ENCODE data around the gene PSMG4.
"Not testable (repeated sequence)": the region's sequence is repeated elsewhere in the genome, so short reads cannot be mapped to it uniquely, and the experiment has no call there.

PSMG4 gene

DNA sequence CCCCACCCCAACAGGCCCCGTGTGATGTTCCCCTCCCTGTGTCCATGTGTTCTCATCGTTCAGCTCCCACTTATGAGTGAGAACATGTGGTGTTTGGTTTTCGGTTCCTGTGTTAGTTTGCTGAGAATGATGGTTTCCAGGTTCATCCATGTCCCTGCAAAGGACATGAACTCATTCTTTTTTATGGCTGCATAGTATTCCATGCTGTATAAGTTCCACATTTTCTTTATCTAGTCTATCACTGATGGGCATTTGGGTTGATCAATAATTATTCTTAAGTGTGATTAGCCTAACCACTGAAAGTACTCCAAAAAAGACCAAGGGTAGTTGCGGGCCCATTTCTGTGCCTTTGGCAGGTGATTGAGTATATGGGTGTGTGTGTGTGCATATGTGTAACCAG is 17.0 kb upstream of the PSMG4 start:
- not testable (repeated sequence) for H3K9ac ChIP-seq (ENCODE audit: low read depth, low read length); H3K36me3 ChIP-seq (ENCODE audit: insufficient read depth, low read length); H3K27ac ChIP-seq (ENCODE audit: low read depth, low read length); H3K9me3 ChIP-seq (ENCODE audit: insufficient read depth, low read depth, low read length); H3K4me3 ChIP-seq (ENCODE audit: low read length); H3K4me1 ChIP-seq (ENCODE audit: insufficient read depth, low read length); H3K27me3 ChIP-seq (ENCODE audit: insufficient read depth, low read length)
- 98% methylated on average over 3 of the region's 4 CpGs for WGBS

DNA sequence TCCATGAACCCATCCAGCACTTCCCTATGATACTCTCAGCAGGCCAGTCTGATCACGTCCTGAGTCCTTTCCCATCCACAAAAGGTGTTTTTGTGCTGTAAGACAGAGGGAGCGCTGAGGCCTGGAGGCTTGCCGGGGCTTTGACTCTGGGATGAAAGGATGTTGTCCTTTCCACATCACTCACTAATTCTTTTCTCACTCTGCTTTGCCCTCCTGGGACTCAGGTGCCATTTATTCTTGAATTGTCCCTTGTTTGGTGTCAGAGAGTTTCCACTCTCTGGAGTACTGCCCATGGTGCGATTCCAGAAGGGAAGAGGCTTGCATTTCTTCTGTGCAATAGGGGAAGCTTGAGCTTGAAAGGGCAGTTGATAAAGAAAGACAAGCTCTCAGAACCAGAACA is 16.0 kb upstream of the PSMG4 start:
- Histone ChIP-seq H3K9ac (ENCODE audit: low read depth, low read length) (no peak overlapping the region), H3K9me3 (ENCODE audit: insufficient read depth, low read depth, low read length) (no peaks in the 10 kb centered on the region), H3K27me3 (ENCODE audit: insufficient read depth, low read length) (no peaks in the 10 kb centered on the region), H3K27ac (ENCODE audit: low read depth, low read length) (no peak overlapping the region), H3K4me1 (ENCODE audit: insufficient read depth, low read length) (peaks cover 6% of the 10 kb centered on the region), H3K36me3 (ENCODE audit: insufficient read depth, low read length) (no peaks in the 10 kb centered on the region), H3K4me3 (ENCODE audit: low read length) (no peak overlapping the region)
- 89% methylated on average over 4 of the region's 4 CpGs for WGBS

DNA sequence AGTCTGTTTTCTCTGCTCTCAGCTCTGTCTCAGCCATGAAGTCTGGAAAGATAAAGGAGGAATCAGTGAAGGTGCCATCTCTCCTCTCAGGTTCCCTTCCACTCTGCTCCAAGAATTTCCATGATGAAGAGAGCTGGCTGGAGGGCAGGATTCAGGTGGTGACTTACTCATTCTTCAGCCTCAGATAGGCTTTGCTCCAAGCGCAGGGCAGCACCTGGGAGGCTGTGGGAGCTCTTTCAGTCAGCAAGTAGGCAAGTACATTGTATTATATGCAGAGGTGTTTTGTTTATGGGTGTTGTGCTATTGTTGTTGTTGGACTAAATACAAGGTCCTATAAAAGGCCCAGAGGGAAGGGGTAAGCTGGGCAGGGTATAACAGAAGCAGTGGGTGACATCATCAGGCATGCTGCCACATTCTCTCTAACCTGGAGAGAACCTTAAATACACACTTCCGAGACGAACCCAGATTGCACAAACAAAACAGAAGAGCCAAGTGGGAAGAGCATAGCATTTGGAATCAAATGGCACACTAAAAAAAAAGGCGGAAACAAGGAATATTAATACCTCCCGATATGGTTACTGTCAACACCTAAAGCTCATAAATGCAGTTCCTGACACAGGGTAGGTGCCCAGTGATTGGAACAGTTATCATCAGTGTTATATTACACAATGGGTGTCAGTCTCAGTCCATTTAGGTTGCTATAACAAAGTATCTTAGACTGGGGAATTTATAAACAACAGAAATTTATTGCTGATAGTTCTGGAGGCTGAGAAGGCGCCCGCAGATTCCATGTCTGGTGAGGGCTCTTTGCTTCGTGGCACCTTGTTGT is 14.5 kb upstream of the PSMG4 start:
- WGBS, result 96% methylated on average over 8 of the region's 8 CpGs
- Histone ChIP-seq H3K4me3 (ENCODE audit: low read length) (no peak overlapping the region), H3K9me3 (ENCODE audit: insufficient read depth, low read depth, low read length) (no peaks in the 10 kb centered on the region), H3K9ac (ENCODE audit: low read depth, low read length) (no peak overlapping the region), H3K4me1 (ENCODE audit: insufficient read depth, low read length) (peaks cover 12% of the 10 kb centered on the region), H3K27ac (ENCODE audit: low read depth, low read length) (no peak overlapping the region), H3K27me3 (ENCODE audit: insufficient read depth, low read length) (no peaks in the 10 kb centered on the region), H3K36me3 (ENCODE audit: insufficient read depth, low read length) (no peaks in the 10 kb centered on the region)

DNA sequence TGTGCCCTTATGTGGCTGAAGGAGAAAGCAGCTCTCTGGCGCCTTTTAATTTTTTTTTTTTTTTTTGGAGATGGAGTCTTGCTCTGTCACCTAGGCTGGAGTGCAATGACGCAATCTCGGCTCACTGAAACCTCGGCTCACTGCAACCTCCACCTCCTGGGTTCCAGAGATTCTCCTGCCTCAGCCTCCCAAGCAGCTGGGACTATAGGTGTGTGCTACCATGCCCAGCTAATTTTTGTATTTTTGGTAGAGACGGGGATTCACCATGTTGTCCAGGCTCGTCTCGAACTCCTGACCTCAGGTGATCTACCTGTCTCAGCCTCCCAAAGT is 13.9 kb upstream of the PSMG4 start:
- peaks cover 12% of the 10 kb centered on the region for H3K4me1 ChIP-seq (ENCODE audit: insufficient read depth, low read length)
- H3K9ac ChIP-seq (ENCODE audit: low read depth, low read length); H3K4me3 ChIP-seq (ENCODE audit: low read length); H3K27me3 ChIP-seq (ENCODE audit: insufficient read depth, low read length); H3K9me3 ChIP-seq (ENCODE audit: insufficient read depth, low read depth, low read length); H3K27ac ChIP-seq (ENCODE audit: low read depth, low read length); H3K36me3 ChIP-seq (ENCODE audit: insufficient read depth, low read length): not testable (repeated sequence)
- 98% methylated on average over 7 of the region's 7 CpGs for WGBS

DNA sequence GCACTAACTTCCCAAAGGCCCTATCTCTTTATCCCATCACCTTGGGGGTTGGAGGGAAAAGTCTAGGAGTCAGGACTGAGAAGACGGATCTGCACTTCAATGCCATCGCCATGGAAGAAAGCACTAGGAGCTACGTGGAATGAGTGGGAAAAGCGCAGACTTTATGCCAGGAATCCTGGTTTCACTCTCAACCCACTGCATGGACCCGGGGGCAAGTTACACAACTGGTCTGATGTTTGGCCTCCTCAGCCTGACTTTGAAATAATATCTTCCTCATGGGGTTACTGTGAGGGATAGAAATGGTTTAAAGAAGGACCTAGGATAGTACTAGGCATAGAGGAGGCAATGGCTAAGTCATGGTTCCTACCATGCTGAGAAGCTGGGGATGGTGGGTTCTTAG is 13.5 kb upstream of the PSMG4 start:
- H3K27ac ChIP-seq (ENCODE audit: low read depth, low read length), result no peak overlapping the region
- no peaks in the 10 kb centered on the region for H3K9me3 ChIP-seq (ENCODE audit: insufficient read depth, low read depth, low read length)
- 96% methylated on average over 5 of the region's 5 CpGs for WGBS
- H3K9ac ChIP-seq (ENCODE audit: low read depth, low read length), result no peak overlapping the region
- peaks cover 12% of the 10 kb centered on the region for H3K4me1 ChIP-seq (ENCODE audit: insufficient read depth, low read length)
- H3K36me3 ChIP-seq (ENCODE audit: insufficient read depth, low read length), result no peaks in the 10 kb centered on the region
- no peak overlapping the region for H3K4me3 ChIP-seq (ENCODE audit: low read length)
- no peaks in the 10 kb centered on the region for H3K27me3 ChIP-seq (ENCODE audit: insufficient read depth, low read length)

DNA sequence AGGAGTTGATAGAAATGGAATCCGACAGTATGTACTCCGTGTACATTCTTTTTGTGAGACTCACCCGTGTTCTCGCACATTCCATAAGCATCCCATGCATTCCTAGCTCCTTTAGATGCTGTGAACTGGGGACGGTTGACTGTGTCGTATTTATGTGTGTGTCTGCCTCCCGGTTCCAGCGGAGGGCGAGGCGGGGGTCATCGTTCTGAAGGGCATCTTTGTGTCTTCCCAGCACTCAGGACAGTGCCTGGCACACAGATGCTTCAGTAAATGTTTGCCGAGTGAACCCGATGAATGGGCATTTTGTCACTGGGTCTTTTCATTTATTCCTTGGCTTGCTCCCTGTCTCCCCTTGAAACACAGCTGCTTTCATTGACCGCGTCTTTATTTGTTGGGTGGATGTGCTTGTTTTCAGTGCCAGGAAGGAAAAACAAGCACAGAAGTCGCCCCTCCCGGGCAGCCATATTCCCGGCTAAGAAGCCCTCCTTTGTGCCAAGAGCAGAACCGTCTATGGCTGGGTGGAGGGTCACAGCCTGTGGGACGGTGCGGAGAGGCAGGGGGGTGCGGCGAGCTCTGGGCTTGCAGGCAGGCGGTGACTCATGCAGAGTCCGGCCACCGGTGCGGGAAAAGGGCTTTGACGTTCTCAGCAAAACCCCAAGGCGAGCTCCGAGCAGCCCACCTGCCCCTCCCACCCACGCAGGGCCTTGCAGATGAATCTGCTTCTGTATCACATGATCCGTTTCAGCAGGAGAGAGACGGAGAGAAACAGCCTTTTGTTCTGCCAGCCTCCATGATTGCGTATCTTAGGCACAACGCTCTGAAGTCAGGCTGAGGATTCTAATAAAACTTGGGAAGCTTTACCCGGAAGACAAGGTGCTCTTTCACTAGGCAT is 11.2 kb upstream of the PSMG4 start:
- H3K4me3 ChIP-seq (ENCODE audit: low read length), result peak overlapping the region; percentile 8; the same call in 1 of the 2 replicates
- H3K36me3 ChIP-seq (ENCODE audit: insufficient read depth, low read length), result no peaks in the 10 kb centered on the region
- no peaks in the 10 kb centered on the region for H3K9me3 ChIP-seq (ENCODE audit: insufficient read depth, low read depth, low read length)
- WGBS, result 49% methylated on average over 36 of the region's 36 CpGs
- peak overlapping the region; percentile 62 for H3K9ac ChIP-seq (ENCODE audit: low read depth, low read length)
- no peaks in the 10 kb centered on the region for H3K27me3 ChIP-seq (ENCODE audit: insufficient read depth, low read length)
- 0 out of 2 replicates have a peak overlapping the region, but pooled peaks have one; percentile 3 for H3K27ac ChIP-seq (ENCODE audit: low read depth, low read length)
- peaks cover 20% of the 10 kb centered on the region for H3K4me1 ChIP-seq (ENCODE audit: insufficient read depth, low read length)

DNA sequence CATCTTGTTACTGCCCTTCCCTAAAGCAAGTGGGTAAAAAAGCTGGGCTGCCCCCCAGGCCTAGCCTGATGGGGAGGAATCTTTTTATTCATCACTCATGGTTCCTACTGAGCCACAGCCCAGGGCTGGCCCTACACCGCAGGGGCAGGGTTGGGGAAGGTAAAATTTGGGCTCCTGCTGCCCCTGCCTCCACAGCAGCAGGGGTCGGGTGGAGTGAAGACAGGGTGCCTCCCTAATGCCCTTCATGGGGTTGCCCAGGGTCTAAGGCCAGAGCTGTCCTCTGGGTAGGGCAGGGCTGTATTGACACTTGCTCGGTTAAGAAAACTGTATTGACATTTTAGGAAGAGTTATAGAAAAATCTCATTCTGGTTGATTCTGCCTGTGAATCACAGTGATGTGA is 8.9 kb upstream of the PSMG4 start:
- Histone ChIP-seq H3K27me3 (ENCODE audit: insufficient read depth, low read length) (no peaks in the 10 kb centered on the region), H3K27ac (ENCODE audit: low read depth, low read length) (no peak overlapping the region), H3K9me3 (ENCODE audit: insufficient read depth, low read depth, low read length) (no peaks in the 10 kb centered on the region), H3K36me3 (ENCODE audit: insufficient read depth, low read length) (no peaks in the 10 kb centered on the region), H3K4me1 (ENCODE audit: insufficient read depth, low read length) (peaks cover 20% of the 10 kb centered on the region), H3K9ac (ENCODE audit: low read depth, low read length) (no peak overlapping the region), H3K4me3 (ENCODE audit: low read length) (no peak overlapping the region)
- 82% methylated on average over 3 of the region's 3 CpGs for whole genome bisulfite sequencing

DNA sequence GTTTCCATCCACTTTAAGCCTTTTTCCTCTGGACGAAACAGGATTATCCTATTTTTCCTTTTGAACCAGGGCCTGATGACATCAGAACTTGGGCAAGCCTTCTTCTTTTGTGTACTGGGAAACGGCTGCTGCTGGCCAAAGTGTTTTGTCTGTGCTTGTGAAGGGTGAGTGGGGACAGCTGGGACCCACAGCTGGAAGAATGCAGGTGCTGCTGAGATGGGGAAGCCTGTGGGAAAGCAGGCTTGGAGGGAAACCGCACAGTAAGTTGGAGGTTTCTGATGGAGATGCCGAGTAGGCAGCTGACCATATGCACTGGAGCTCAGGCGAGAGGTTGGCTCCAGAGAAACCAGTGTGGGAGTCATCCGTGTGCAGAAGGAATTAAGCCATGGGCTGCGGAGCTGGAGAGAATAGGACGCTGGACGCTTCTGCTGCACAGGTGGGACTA is 8.5 kb upstream of the PSMG4 start:
- Histone ChIP-seq H3K9ac (ENCODE audit: low read depth, low read length) (no peak overlapping the region), H3K27ac (ENCODE audit: low read depth, low read length) (no peak overlapping the region), H3K36me3 (ENCODE audit: insufficient read depth, low read length) (no peaks in the 10 kb centered on the region), H3K4me1 (ENCODE audit: insufficient read depth, low read length) (peaks cover 20% of the 10 kb centered on the region), H3K4me3 (ENCODE audit: low read length) (no peak overlapping the region), H3K9me3 (ENCODE audit: insufficient read depth, low read depth, low read length) (no peaks in the 10 kb centered on the region), H3K27me3 (ENCODE audit: insufficient read depth, low read length) (no peaks in the 10 kb centered on the region)
- 91% methylated on average over 9 of the region's 9 CpGs for WGBS

DNA sequence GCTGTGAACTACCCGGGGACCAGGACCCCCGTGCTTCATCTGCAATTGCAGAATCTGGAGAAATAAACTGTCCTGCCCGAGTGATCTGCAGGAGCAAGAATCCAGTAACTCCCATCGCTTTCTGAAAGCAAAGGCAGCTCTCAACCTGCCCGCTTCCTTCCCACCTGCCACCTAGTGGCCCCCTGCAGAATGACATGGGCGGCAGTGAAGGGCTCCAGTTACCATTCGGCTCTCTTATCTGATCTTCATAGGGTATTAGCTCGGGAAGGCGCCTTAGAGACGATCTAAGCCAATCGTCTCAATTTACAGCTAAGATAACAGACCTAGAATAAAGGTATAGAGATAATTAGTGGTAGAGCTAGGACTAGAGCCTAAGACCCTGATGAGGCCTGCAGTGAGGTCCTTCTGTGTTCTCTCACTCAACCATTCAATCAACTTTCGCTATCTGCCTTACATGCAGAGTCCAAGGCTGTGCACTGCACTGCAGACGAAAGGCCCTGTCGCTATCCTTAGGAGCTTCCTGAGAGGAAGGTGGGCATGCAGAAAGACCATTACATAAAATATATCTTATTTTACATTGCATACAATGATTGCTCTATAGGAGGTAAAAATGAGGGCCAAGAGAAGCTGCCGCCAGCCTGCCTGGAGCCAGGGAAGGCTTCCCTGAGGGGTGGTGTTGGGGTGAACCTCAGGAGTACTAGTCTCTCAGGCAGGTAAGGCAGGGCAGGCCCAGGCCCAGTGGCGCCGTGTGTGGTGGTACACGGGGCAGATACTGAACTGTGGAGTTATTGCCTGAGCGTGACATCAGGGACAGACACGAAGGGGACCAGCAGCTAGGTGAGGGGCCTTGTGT is 7.1 kb upstream of the PSMG4 start:
- Histone ChIP-seq H3K27ac (ENCODE audit: low read depth, low read length) (no peak overlapping the region), H3K4me3 (ENCODE audit: low read length) (no peak overlapping the region), H3K9ac (ENCODE audit: low read depth, low read length) (no peak overlapping the region)

DNA sequence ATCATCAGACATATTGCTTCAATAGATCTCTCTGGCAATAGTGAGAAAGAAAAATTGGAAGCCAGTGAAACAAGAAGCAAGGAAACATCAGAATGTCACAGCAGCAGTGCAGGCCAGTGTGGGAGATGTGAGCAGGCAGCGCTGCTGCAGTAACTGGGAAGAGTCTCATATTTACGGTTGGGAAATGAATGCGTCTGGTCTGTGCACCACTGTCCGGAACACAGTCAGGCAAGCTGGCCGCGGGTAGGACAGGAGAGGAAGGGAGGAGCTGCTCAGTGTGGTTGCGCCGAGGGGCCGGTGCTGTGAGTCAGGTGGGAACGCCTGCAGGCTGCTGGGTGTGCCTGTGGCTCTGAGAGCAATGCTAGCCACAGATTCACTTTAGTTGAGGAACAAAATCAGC is 6.4 kb upstream of the PSMG4 start:
- Histone ChIP-seq H3K9me3 (ENCODE audit: insufficient read depth, low read depth, low read length) (no peaks in the 10 kb centered on the region), H3K36me3 (ENCODE audit: insufficient read depth, low read length) (no peaks in the 10 kb centered on the region), H3K27ac (ENCODE audit: low read depth, low read length) (no peak overlapping the region), H3K4me1 (ENCODE audit: insufficient read depth, low read length) (peaks cover 18% of the 10 kb centered on the region), H3K4me3 (ENCODE audit: low read length) (no peak overlapping the region), H3K27me3 (ENCODE audit: insufficient read depth, low read length) (no peaks in the 10 kb centered on the region), H3K9ac (ENCODE audit: low read depth, low read length) (no peak overlapping the region)
- WGBS, result 82% methylated on average over 10 of the region's 10 CpGs

More for the DNA sequence above, 7.1 kb upstream of the PSMG4 start:
- no peaks in the 10 kb centered on the region for H3K27me3 ChIP-seq (ENCODE audit: insufficient read depth, low read length)
- H3K36me3 ChIP-seq (ENCODE audit: insufficient read depth, low read length), result no peaks in the 10 kb centered on the region
- peaks cover 20% of the 10 kb centered on the region for H3K4me1 ChIP-seq (ENCODE audit: insufficient read depth, low read length)
- H3K9me3 ChIP-seq (ENCODE audit: insufficient read depth, low read depth, low read length), result no peaks in the 10 kb centered on the region
- WGBS, result 41% methylated on average over 19 of the region's 20 CpGs

Data from HUES64 (cell line).